Astrocyte (in vitro differentiated cells and primary cell): Measurements from ENCODE around the gene NDUFC1. TPM values are rescaled to one million over a fixed set of nuclear protein-coding genes. Genes with fewer than 3 reads are reported as not detected.

Source experiments
- DNase-seq: peaks from one replicate; pipeline ENCODE4 v3.0.0-alpha.2; 2010; ENCODE audit warnings: low read depth
- FAIRE-seq: peaks from 2 replicates; lab custom pipeline; 2011; peaks lifted over from hg19 to GRCh38; lab: Jason Lieb, UNC
- H2AFZ ChIP-seq: 2 replicates; pipeline ENCODE4 v1.6.0; 2012; ENCODE audit warnings: low read depth, low read length, inconsistent platforms
- H3K27ac ChIP-seq: 2 replicates; pipeline ENCODE4 v1.5.1; 2011; ENCODE audit warnings: low read depth, low read length, inconsistent platforms
- H3K27me3 ChIP-seq: 2 replicates; pipeline ENCODE4 v1.6.0; 2011; ENCODE audit warnings: low read length, inconsistent platforms; ENCODE audit not compliant: insufficient read depth
- H3K36me3 ChIP-seq: 2 replicates; pipeline ENCODE4 v1.5.1; 2011; ENCODE audit warnings: low read length, inconsistent platforms; ENCODE audit not compliant: insufficient read depth
- H3K4me1 ChIP-seq: 2 replicates; pipeline ENCODE4 v1.5.1; 2011; ENCODE audit warnings: low read length, inconsistent platforms; ENCODE audit not compliant: insufficient read depth
- H3K4me2 ChIP-seq: 2 replicates; pipeline ENCODE4 v1.6.0; 2012; ENCODE audit warnings: low read length, inconsistent platforms
- H3K4me3 ChIP-seq: 2 replicates; pipeline ENCODE4 v1.5.1; 2011; ENCODE audit warnings: low read depth, mild to moderate bottlenecking, low read length, inconsistent platforms; ENCODE audit not compliant: insufficient read depth
- H3K79me2 ChIP-seq: 2 replicates; pipeline ENCODE4 v1.6.0; 2012; ENCODE audit warnings: mild to moderate bottlenecking, low read length, inconsistent platforms; ENCODE audit not compliant: insufficient read depth
- H3K9ac ChIP-seq: 2 replicates; pipeline ENCODE4 v1.6.0; 2012; ENCODE audit warnings: mild to moderate bottlenecking, low read length, inconsistent platforms
- H3K9me3 ChIP-seq: 2 replicates; pipeline ENCODE4 v1.5.1; 2012; ENCODE audit warnings: low read depth, mild to moderate bottlenecking, low read length, inconsistent platforms; ENCODE audit not compliant: insufficient read depth
- H4K20me1 ChIP-seq: 2 replicates; pipeline ENCODE4 v1.6.0; 2012; ENCODE audit warnings: low read length, inconsistent platforms; ENCODE audit not compliant: insufficient read depth
- H3K27ac Mint-ChIP-seq: one replicate; pipeline ENCODE4 v1.8.0; 2021; ENCODE audit warnings: mild to moderate bottlenecking, mixed read lengths; ENCODE audit not compliant: unreplicated experiment
- H3K27me3 Mint-ChIP-seq: one replicate; pipeline ENCODE4 v1.8.0; 2021; ENCODE audit warnings: low read depth, mixed read lengths; ENCODE audit not compliant: unreplicated experiment
- H3K36me3 Mint-ChIP-seq: one replicate; pipeline ENCODE4 v1.8.0; 2021; ENCODE audit warnings: low read depth, mixed read lengths; ENCODE audit not compliant: unreplicated experiment
- H3K4me1 Mint-ChIP-seq: one replicate; pipeline ENCODE4 v1.8.0; 2021; ENCODE audit warnings: low read depth, mixed read lengths; ENCODE audit not compliant: unreplicated experiment
- H3K4me3 Mint-ChIP-seq: one replicate; pipeline ENCODE4 v1.8.0; 2021; ENCODE audit warnings: mild to moderate bottlenecking, moderate library complexity, mixed read lengths; ENCODE audit not compliant: unreplicated experiment
- H3K9me3 Mint-ChIP-seq: one replicate; pipeline ENCODE4 v1.8.0; 2021; ENCODE audit warnings: mild to moderate bottlenecking, mixed read lengths; ENCODE audit not compliant: unreplicated experiment
- CTCF ChIP-seq: IDR thresholded peaks from 2 replicates; pipeline ENCODE4 v1.5.1; 2011; ENCODE audit warnings: low read depth, mild to moderate bottlenecking, inconsistent platforms, low read length, moderate library complexity; ENCODE audit not compliant: insufficient read depth
- EZH2 ChIP-seq: IDR thresholded peaks from 2 replicates; pipeline ENCODE4 v1.6.1; 2012; ENCODE audit warnings: mild to moderate bottlenecking, low read length, inconsistent platforms; ENCODE audit not compliant: insufficient read depth
- total RNA-seq: library from RNA; stranded (reverse); gene quantifications from 2 replicates; pipeline ENCODE4 v1.2.1, GENCODE V29; 2021

Gene NDUFC1
- total RNA-seq, 1 donor from 2014 or later: 49.2 TPM

- Histone ChIP-seq H3K27ac (no peak overlapping the region), H3K79me2 (peaks cover 95% of the 10 kb centered on the region), H3K36me3 (peaks cover 12% of the 10 kb centered on the region), H3K9me3 (no peaks in the 10 kb centered on the region), H3K27me3 (no peaks in the 10 kb centered on the region), H3K4me1 (no peaks in the 10 kb centered on the region), H2AFZ (no peak overlapping the region), H3K4me3 (no peak overlapping the region), H4K20me1 (peaks cover 49% of the 10 kb centered on the region), H3K9ac (no peak overlapping the region), H3K4me2 (no peak overlapping the region)
- H3K9me3 Mint-ChIP-seq: no peaks in the 10 kb centered on the region
- no peaks in the 10 kb centered on the region for H3K27me3 Mint-ChIP-seq
- peaks cover 8% of the 10 kb centered on the region for H3K4me1 Mint-ChIP-seq
- H3K36me3 Mint-ChIP-seq: peaks cover 2% of the 10 kb centered on the region
- no peak overlapping the region for H3K4me3 Mint-ChIP-seq
- no peak for TF ChIP-seq CTCF
- TF ChIP-seq EZH2: no peak
- no peak for FAIRE-seq
- H3K27ac Mint-ChIP-seq: peak overlapping the region; percentile 18
- DNase-seq: no peak
Measured at GRCh38 chr4:139333046-139333445, 30.8 kb upstream of the NDUFC1 start.

GRCh38 chr4:139331185-139331584 lies 28.9 kb upstream of the NDUFC1 start:
- H2AFZ ChIP-seq: no peak overlapping the region
- Mint-ChIP-seq H3K27me3 (no peaks in the 10 kb centered on the region), H3K4me3 (no peak overlapping the region), H3K36me3 (peaks cover 2% of the 10 kb centered on the region), H3K4me1 (peaks cover 8% of the 10 kb centered on the region), H3K9me3 (no peaks in the 10 kb centered on the region), H3K27ac (no peak overlapping the region)
- peaks cover 98% of the 10 kb centered on the region for H3K79me2 ChIP-seq
- DNase-seq (peak; percentile 38), FAIRE-seq (no peak)
- H3K9ac ChIP-seq: no peak overlapping the region
- no peak overlapping the region for H3K27ac ChIP-seq
- H3K36me3 ChIP-seq: peaks cover 6% of the 10 kb centered on the region
- H3K27me3 ChIP-seq: no peaks in the 10 kb centered on the region
- no peak overlapping the region for H3K4me3 ChIP-seq
- no peak overlapping the region for H3K4me2 ChIP-seq
- no peak for TF ChIP-seq CTCF
- no peak for TF ChIP-seq EZH2
- H4K20me1 ChIP-seq: peaks cover 53% of the 10 kb centered on the region
- H3K9me3 ChIP-seq: no peaks in the 10 kb centered on the region
- no peaks in the 10 kb centered on the region for H3K4me1 ChIP-seq

- Mint-ChIP-seq H3K27me3 (no peaks in the 10 kb centered on the region), H3K36me3 (peaks cover 2% of the 10 kb centered on the region), H3K4me3 (no peak overlapping the region), H3K4me1 (peaks cover 8% of the 10 kb centered on the region), H3K27ac (no peak overlapping the region), H3K9me3 (no peaks in the 10 kb centered on the region)
- no peak for FAIRE-seq
- Histone ChIP-seq H3K9me3 (no peaks in the 10 kb centered on the region), H2AFZ (no peak overlapping the region), H3K27ac (no peak overlapping the region), H3K4me3 (no peak overlapping the region), H3K27me3 (no peaks in the 10 kb centered on the region), H3K79me2 (peaks cover 99% of the 10 kb centered on the region), H3K36me3 (peaks cover 6% of the 10 kb centered on the region), H3K4me2 (no peak overlapping the region), H4K20me1 (peaks cover 62% of the 10 kb centered on the region), H3K9ac (no peak overlapping the region), H3K4me1 (no peaks in the 10 kb centered on the region)
- TF ChIP-seq CTCF (no peak), EZH2 (no peak)
- DNase-seq: no peak
Measured at GRCh38 chr4:139330283-139330682, 28.0 kb upstream of the NDUFC1 start.
